ENCODE data around the gene DUOX1.
A peak's percentile ranks its signal among the peaks of the same experiment; 100 is the strongest.

The DUOX1 gene

DNA sequence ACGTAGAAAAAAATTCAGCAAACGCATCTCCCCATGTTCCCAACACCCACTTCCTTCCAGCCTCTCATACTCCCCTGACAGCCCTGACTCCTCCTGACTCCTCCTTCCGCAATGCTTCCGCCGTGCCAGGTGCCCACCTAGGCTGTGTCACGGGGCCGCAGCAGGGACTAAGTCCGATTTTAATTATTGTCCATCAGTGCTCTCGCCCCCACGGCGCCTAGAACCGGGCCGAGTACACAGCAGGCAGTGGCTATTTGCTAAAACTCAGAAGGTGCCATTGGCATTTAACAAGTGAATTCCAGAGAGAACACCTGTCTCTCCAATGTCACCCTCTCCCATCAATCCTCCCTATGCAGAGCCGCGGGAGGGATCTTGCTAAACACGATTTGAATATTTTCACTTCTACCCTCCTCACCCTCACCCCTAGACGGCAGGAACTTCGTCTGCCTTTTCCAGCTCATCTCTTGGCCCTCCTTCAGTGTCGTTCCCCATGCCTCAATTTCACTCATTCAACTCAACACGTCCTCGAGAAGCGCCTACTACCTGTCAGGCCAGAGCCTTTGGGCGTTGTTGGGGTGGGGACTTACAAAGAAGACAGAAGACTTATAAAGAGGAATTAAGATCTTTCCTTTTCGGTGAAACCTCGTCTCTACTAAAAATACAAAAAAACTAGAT is 69.5 kb downstream of the DUOX1 start:
- in situ Hi-C loops (cut with HindIII; ENCODE audit: low sequenced_read_pairs): no loop called here
- TF ChIP-seq, protein P1, sequence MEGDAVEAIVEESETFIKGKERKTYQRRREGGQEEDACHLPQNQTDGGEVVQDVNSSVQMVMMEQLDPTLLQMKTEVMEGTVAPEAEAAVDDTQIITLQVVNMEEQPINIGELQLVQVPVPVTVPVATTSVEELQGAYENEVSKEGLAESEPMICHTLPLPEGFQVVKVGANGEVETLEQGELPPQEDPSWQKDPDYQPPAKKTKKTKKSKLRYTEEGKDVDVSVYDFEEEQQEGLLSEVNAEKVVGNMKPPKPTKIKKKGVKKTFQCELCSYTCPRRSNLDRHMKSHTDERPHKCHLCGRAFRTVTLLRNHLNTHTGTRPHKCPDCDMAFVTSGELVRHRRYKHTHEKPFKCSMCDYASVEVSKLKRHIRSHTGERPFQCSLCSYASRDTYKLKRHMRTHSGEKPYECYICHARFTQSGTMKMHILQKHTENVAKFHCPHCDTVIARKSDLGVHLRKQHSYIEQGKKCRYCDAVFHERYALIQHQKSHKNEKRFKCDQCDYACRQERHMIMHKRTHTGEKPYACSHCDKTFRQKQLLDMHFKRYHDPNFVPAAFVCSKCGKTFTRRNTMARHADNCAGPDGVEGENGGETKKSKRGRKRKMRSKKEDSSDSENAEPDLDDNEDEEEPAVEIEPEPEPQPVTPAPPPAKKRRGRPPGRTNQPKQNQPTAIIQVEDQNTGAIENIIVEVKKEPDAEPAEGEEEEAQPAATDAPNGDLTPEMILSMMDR (IDR thresholded peaks at IDR 0.05; ENCODE audit: low read depth, low read length): no peak
- peak; percentile 41 for DNase-seq (ENCODE audit: low read depth, low spot score)
- peak overlapping the region; percentile 80 for H3K4me3 ChIP-seq (ENCODE audit: low read depth, low read length)

DNA sequence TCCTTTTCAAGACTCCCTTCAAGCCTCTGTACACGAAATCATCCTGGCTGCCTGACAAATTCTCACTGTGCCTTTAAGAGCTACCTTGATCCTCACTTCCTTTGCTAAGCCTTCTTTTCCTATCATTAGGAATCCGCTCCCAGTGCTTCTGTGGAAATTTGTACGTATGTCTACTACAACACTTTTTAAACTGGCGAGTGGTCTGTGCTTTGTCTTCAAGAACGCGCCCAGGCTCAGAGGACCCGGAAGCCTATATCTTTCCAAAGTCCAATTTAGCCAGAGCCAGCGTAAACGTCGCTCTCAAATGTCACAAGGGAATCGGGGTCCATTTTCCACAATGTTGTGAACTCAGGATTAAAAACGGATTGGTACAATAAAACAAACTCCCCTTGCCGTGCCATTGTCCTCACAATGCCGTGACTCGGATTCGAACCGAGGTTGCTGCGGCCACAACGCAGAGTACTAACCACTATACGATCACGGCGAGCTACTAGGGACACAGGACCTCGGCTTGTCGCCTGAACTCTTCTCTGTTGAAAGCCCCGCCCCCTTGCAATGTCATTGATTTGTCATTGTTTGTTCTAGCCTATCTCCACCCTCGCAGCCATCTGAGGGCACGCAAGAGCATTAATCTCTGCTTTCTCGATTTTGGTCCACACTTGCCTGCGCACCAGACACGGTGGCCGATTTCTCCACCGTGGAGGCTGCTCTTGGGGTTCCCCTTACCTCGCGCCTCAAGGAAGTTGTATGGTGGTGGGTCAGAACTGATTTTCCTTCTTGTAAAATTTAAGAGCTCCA is 70.4 kb downstream of the DUOX1 start:
- peak overlapping the region; percentile 80 for H3K4me3 ChIP-seq (ENCODE audit: low read depth, low read length)
- TF ChIP-seq, protein P1 (IDR thresholded peaks at IDR 0.05; ENCODE audit: low read depth, low read length): no peak
- peak; percentile 93 for DNase-seq (ENCODE audit: low read depth, low spot score)
- in situ Hi-C loops (cut with HindIII; ENCODE audit: low sequenced_read_pairs): no loop called here

DNA sequence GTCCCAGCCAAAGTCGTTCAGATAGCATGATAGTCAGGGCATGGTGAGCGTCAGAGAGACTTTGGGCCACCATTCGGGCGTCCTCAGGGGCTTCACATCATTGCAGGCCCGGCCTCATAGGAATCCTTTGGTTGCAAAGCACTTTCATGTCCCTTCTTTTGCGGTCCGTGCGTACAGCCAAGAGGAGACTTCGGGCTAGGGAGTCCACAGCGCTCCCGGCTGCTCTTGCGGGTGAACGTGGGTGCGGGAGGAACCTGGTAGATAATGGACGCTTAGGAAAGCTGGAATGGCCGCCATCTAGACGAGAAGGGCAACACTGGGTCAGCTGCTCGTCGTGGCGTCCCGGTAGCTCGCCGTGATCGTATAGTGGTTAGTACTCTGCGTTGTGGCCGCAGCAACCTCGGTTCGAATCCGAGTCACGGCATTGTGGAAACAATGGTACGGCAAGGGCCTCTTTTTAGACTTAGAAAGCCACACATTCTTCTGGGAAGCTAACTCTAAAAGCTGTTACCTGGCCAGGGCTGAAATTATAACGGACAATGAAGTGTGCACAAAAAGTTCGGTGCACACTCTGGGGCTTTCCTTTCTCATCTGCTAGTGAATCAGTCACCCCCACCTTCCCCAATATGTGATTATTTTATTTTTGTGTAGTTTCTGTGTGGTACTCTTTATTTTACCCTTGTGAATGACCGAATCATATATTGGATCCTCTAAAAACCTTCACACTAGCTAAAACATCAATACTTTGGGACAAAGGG is 71.2 kb downstream of the DUOX1 start:
- TF ChIP-seq, protein P1 (IDR thresholded peaks at IDR 0.05; ENCODE audit: low read depth, low read length): no peak
- in situ Hi-C loops (cut with HindIII; ENCODE audit: low sequenced_read_pairs): no loop called here
- peak overlapping the region; percentile 80 for H3K4me3 ChIP-seq (ENCODE audit: low read depth, low read length)
- DNase-seq (ENCODE audit: low read depth, low spot score): peak; percentile 85

DNA sequence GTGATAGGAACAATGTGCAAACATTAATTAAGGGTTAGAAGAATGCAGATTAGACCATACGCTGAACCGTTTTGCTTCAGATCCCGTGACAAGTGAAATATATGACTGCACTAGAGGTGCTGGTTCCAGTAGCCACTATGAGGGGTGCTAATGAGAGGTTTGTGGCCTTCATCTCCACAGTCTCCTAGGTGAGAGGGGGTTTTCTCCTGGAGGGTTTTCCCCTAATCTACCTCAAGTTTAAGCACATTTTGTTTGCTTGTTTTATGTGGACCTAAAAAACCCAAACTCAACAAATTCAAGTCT is 71.7 kb downstream of the DUOX1 start:
- in situ Hi-C loops (cut with HindIII; ENCODE audit: low sequenced_read_pairs): no loop called here
- no peak overlapping the region for H3K4me3 ChIP-seq (ENCODE audit: low read depth, low read length)
- TF ChIP-seq, protein P1 (IDR thresholded peaks at IDR 0.05; ENCODE audit: low read depth, low read length): no peak
- DNase-seq (ENCODE audit: low read depth, low spot score): no peak

DNA sequence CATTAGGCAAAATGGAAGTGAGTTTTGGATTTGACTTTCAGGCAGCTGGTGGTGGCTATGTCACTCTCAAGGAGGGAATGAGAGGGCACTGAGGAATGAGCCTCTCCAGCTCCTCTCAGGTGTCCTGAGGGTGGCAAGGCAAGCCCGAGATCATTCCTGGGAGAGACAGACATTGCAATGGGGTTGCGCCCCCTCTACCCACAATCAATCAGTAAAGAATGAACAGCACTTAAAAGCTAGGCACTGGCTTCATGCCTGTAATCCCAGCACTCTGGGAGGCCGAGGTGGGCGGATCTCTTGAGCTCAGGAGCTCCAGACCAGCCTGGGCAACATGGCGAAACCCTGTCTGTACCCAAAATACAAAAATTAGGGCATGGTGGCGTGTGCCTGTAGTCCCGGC is 72.1 kb downstream of the DUOX1 start:
- TF ChIP-seq, protein P1 (IDR thresholded peaks at IDR 0.05; ENCODE audit: low read depth, low read length): no peak
- DNase-seq (ENCODE audit: low read depth, low spot score): no peak
- H3K4me3 ChIP-seq (ENCODE audit: low read depth, low read length): no peak overlapping the region
- in situ Hi-C loops (cut with HindIII; ENCODE audit: low sequenced_read_pairs): no loop called here

DNA sequence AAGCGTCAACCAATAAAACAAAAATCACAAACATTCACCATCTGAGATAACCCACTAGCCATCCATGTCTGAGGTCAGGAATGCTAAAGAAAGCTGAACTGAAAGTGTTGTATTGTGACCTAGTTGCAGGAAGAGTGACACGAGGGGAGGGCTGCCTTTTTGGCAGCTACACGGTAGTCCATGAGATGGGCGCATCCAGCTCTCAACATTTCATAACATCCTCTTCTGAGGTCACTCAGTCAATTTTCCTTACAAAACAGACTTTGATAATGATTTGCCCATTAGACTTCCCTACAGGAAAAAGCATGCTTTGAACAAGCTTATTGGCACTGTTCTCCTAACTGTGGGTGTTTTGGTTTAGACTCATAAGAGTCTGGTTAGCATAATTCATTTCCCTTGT is 73.4 kb downstream of the DUOX1 start:
- TF ChIP-seq, protein P1 (IDR thresholded peaks at IDR 0.05; ENCODE audit: low read depth, low read length): no peak
- H3K4me3 ChIP-seq (ENCODE audit: low read depth, low read length): no peak overlapping the region
- no peak for DNase-seq (ENCODE audit: low read depth, low spot score)
- in situ Hi-C loops (cut with HindIII; ENCODE audit: low sequenced_read_pairs): no loop called here

All from astrocyte of the spinal cord (primary cell).